PFSK-1 (cell line): ENCODE data around the gene MLXIPL.

Experiments used
- FOXP2 ChIP-seq: optimal IDR thresholded peaks from 2 replicates; pipeline ENCODE3; 2011; ENCODE audit warnings: borderline replicate concordance, control low read depth, inconsistent platforms; ENCODE audit not compliant: insufficient read depth; ENCODE audit errors: extremely low read length, extremely low read depth
- POLR2AphosphoS5 ChIP-seq: IDR thresholded peaks from 2 replicates; pipeline ENCODE4 v1.6.1; 2012; ENCODE audit warnings: low read depth, mild to moderate bottlenecking, control low read depth, low read length, moderate library complexity
- REST ChIP-seq, 2 experiments: IDR thresholded peaks; 2 replicates each; pipeline versions ENCODE4 v1.6.1 to v1.8.0; 2011 to 2012; ENCODE audit warnings: low read depth in 2 of 2, low read length in 2 of 2, control low read depth in 1 of 2, inconsistent platforms in 1 of 2, mild to moderate bottlenecking in 1 of 2, moderate library complexity in 1 of 2; ENCODE audit not compliant: insufficient read depth in 1 of 2
- SIN3A ChIP-seq: IDR thresholded peaks from 2 replicates; pipeline ENCODE4 v1.6.1; 2012; ENCODE audit warnings: mild to moderate bottlenecking, low read length, moderate library complexity, borderline replicate concordance; ENCODE audit not compliant: insufficient read depth
- TAF1 ChIP-seq: IDR thresholded peaks from 2 replicates; pipeline ENCODE4 v1.6.1; 2012; ENCODE audit warnings: low read length, control low read depth, borderline replicate concordance; ENCODE audit not compliant: insufficient read depth

Gene MLXIPL

GRCh38 chr7:73610105-73610504 is 14.2 kb downstream of the MLXIPL start:
- TF ChIP-seq REST (IDR thresholded peaks at IDR 0.05; ENCODE audit: insufficient read depth in 1 of 2, low read depth in 2 of 2, low read length in 2 of 2), result no peak
- no peak for TF ChIP-seq FOXP2
- no peak for TF ChIP-seq POLR2AphosphoS5
- no peak for TF ChIP-seq SIN3A
- TF ChIP-seq TAF1, result no peak

- TF ChIP-seq SIN3A (no peak), REST (IDR thresholded peaks at IDR 0.05; ENCODE audit: insufficient read depth in 1 of 2, low read depth in 2 of 2, low read length in 2 of 2) (no peak), TAF1 (no peak), FOXP2 (no peak), POLR2AphosphoS5 (no peak)
Measured at GRCh38 chr7:73606801-73607691, 17.3 kb downstream of the MLXIPL start.

- TF ChIP-seq TAF1, result no peak
- TF ChIP-seq FOXP2, result no peak
- no peak for TF ChIP-seq SIN3A
- TF ChIP-seq REST (IDR thresholded peaks at IDR 0.05; ENCODE audit: insufficient read depth in 1 of 2, low read depth in 2 of 2, low read length in 2 of 2), result no peak
- no peak for TF ChIP-seq POLR2AphosphoS5
Measured at GRCh38 chr7:73605601-73606220, 18.6 kb downstream of the MLXIPL start.

GRCh38 chr7:73602721-73603651 is 21.3 kb downstream of the MLXIPL start:
- TF ChIP-seq TAF1, result no peak
- no peak for TF ChIP-seq REST (IDR thresholded peaks at IDR 0.05; ENCODE audit: insufficient read depth in 1 of 2, low read depth in 2 of 2, low read length in 2 of 2)
- no peak for TF ChIP-seq SIN3A
- no peak for TF ChIP-seq FOXP2
- no peak for TF ChIP-seq POLR2AphosphoS5
